ENCODE data around the gene C4A. TPM values are rescaled to one million over a fixed set of nuclear protein-coding genes. Genes with fewer than 3 reads are reported as not detected.
"Not testable (repeated sequence)": the region's sequence is repeated elsewhere in the genome, so short reads cannot be mapped to it uniquely, and the experiment has no call there.

C4A gene
- total RNA-seq, 1 donor from 2014 or later: 42.4 TPM

- not testable (repeated sequence) for DNase-seq (ENCODE audit: low read depth)
Observed at GRCh38 chr6:32049149-32049548, 67.3 kb downstream of the C4A start.

GRCh38 chr6:32049736-32050135, 67.9 kb downstream of the C4A start:
- DNase-seq (ENCODE audit: low read depth): not testable (repeated sequence)

GRCh38 chr6:32050562-32050961, 68.7 kb downstream of the C4A start:
- DNase-seq (ENCODE audit: low read depth): no peak

Other genes with a start within 250 kb of the C4A start
- gene CLIC1, start 245.5 kb upstream of the C4A start, total RNA-seq: 345 and 2,008 TPM in 2 replicates
- 4.4 and 6.6 TPM in 2 replicates for gene MSH5, start 242.1 kb upstream of the C4A start, total RNA-seq
- gene SAPCD1, start 219.4 kb upstream of the C4A start, total RNA-seq: 0.50 and 0.69 TPM in 2 replicates
- gene VWA7, start 204.7 kb upstream of the C4A start, total RNA-seq: 2.6 and 8.5 TPM in 2 replicates
- 67.4 and 103 TPM in 2 replicates for gene VARS1, start 186.3 kb upstream of the C4A start, total RNA-seq
- gene LSM2, start 175.1 kb upstream of the C4A start, total RNA-seq: 16.6 and 46.9 TPM in 2 replicates
- gene HSPA1L, start 166.8 kb upstream of the C4A start, total RNA-seq: 0.87 and 2.0 TPM in 2 replicates
- gene HSPA1A, start 166.5 kb upstream of the C4A start, total RNA-seq: 178 and 296 TPM in 2 replicates
- gene HSPA1B, start 154.3 kb upstream of the C4A start, total RNA-seq: 197 and 264 TPM in 2 replicates
- 104 and 112 TPM in 2 replicates for gene NEU1, start 119.2 kb upstream of the C4A start, total RNA-seq
- gene SLC44A4, start 103.1 kb upstream of the C4A start, total RNA-seq: 1.1 and 26.6 TPM in 2 replicates
- 37.7 and 72.3 TPM in 2 replicates for gene EHMT2, start 84.4 kb upstream of the C4A start, total RNA-seq
- 0.69 and 5.9 TPM in 2 replicates for gene ZBTB12, start 80.0 kb upstream of the C4A start, total RNA-seq
- gene C2, start 54.3 kb upstream of the C4A start, total RNA-seq: 1.7 TPM in 1 of 2 replicates, not detected in the other
- 24.3 and 32.7 TPM in 2 replicates for gene CFB, start 36.0 kb upstream of the C4A start, total RNA-seq
- 92.3 and 146 TPM in 2 replicates for gene NELFE, start 23.1 kb upstream of the C4A start, total RNA-seq
- gene SKIC2, start 22.9 kb upstream of the C4A start, total RNA-seq: 46.5 and 47.3 TPM in 2 replicates
- gene DXO, start 9.9 kb upstream of the C4A start, total RNA-seq: 10.6 and 16.9 TPM in 2 replicates
- gene C4B, start 32.7 kb downstream of the C4A start, total RNA-seq: 0.35 and 32.2 TPM in 2 replicates
- 0.20 TPM in 1 of 2 replicates, not detected in the other for gene CYP21A2, start 56.4 kb downstream of the C4A start, total RNA-seq
- gene TNXB, start 127.3 kb downstream of the C4A start, total RNA-seq: 0.75 TPM in 1 of 2 replicates, not detected in the other
- gene ATF6B, start 146.2 kb downstream of the C4A start, total RNA-seq: 16.5 and 26.2 TPM in 2 replicates
- 5.6 and 7.6 TPM in 2 replicates for gene FKBPL, start 148.2 kb downstream of the C4A start, total RNA-seq
- not detected in 2 replicates for gene PRRT1, start 169.9 kb downstream of the C4A start, total RNA-seq
- gene PPT2, start 172.1 kb downstream of the C4A start, total RNA-seq: 10.4 and 48.7 TPM in 2 replicates
- 1.3 TPM in 1 of 2 replicates, not detected in the other for gene EGFL8, start 182.5 kb downstream of the C4A start, total RNA-seq
- 9.9 and 30.8 TPM in 2 replicates for gene AGPAT1, start 194.0 kb downstream of the C4A start, total RNA-seq
- gene RNF5, start 196.3 kb downstream of the C4A start, total RNA-seq: 58.8 and 80.2 TPM in 2 replicates
- 0.60 TPM in 1 of 2 replicates, not detected in the other for gene AGER, start 202.2 kb downstream of the C4A start, total RNA-seq
- 32.0 and 55.9 TPM in 2 replicates for gene PBX2, start 208.1 kb downstream of the C4A start, total RNA-seq
- 0.40 and 1.9 TPM in 2 replicates for gene GPSM3, start 210.6 kb downstream of the C4A start, total RNA-seq
- gene NOTCH4, start 242.0 kb downstream of the C4A start, total RNA-seq: 0.52 and 0.85 TPM in 2 replicates

Measured in renal cortical epithelial cell (primary cell).